ENCODE data around the gene APOO. TPM values are rescaled to one million over a fixed set of nuclear protein-coding genes. Genes with fewer than 3 reads are reported as not detected.
"Not testable (repeated sequence)": the region's sequence is repeated elsewhere in the genome, so short reads cannot be mapped to it uniquely, and the experiment has no call there.

APOO gene
- total RNA-seq, 6 experiments from 2014 or later, result 20.8 to 28.1 (median 23.3) TPM

GRCh38 chrX:23896981-23897380 is 10.8 kb downstream of the APOO start:
- Mint-ChIP-seq H3K4me3 (no peak overlapping the region), H3K27ac (no peak overlapping the region), H3K4me1 (ENCODE audit: low read depth) (peaks cover 10% of the 10 kb centered on the region), H3K27me3 (ENCODE audit: insufficient read depth) (no peaks in the 10 kb centered on the region), H3K9me3 (no peaks in the 10 kb centered on the region), H3K36me3 (ENCODE audit: low read depth) (no peaks in the 10 kb centered on the region)
- no peak for DNase-seq
- no peak for TF ChIP-seq CTCF (IDR thresholded peaks at IDR 0.05)

DNA sequence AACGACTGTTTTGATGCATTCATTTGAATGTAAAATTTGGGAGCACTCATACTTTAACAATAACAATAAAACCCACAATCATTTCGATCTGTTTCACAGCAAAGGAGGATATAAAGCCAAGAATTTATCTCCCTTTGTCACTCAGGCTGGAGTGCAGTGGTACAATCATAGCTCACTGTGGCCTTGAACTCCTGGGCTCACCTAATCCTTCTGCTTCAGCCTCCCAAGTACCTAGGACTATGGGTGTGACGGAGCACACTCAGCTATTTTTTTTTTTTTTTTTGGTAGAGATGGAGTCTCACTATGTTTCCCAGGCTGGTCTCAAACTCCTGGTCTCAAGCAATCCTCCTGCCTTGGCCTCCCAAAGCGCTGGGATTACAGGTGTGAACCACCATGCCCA is 11.2 kb downstream of the APOO start:
- H3K36me3 Mint-ChIP-seq (ENCODE audit: low read depth); H3K9me3 Mint-ChIP-seq; DNase-seq; H3K27ac Mint-ChIP-seq; H3K27me3 Mint-ChIP-seq (ENCODE audit: insufficient read depth); H3K4me3 Mint-ChIP-seq: not testable (repeated sequence)
- H3K4me1 Mint-ChIP-seq (ENCODE audit: low read depth), result peaks cover 10% of the 10 kb centered on the region

GRCh38 chrX:23894993-23895392 is 12.7 kb downstream of the APOO start:
- H3K9me3 Mint-ChIP-seq; H3K4me3 Mint-ChIP-seq; H3K27ac Mint-ChIP-seq; DNase-seq; H3K27me3 Mint-ChIP-seq (ENCODE audit: insufficient read depth); H3K36me3 Mint-ChIP-seq (ENCODE audit: low read depth): not testable (repeated sequence)
- peaks cover 23% of the 10 kb centered on the region for H3K4me1 Mint-ChIP-seq (ENCODE audit: low read depth)

DNA sequence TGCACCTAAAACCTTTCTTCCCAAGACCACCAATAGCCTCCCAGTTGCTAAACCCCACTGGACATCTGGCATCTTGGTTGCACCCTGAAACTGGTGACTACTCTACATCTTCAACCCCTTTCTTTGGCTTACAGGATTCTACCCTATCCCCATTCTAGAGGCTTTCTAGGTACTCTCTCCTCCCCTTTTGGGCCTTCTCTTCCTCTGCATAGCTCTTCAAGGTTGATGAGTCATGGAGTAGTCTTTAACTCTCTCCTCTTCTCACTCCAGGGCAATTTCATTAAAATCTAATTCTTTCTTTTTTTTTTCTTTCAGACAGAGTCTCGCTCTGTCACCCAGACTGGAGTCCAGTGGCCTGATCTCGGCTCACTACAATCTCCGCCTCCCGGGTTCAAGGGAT is 16.8 kb downstream of the APOO start:
- Mint-ChIP-seq H3K9me3 (no peaks in the 10 kb centered on the region), H3K27me3 (ENCODE audit: insufficient read depth) (no peaks in the 10 kb centered on the region), H3K4me3 (no peak overlapping the region; the same call in 1 of the 2 replicates), H3K4me1 (ENCODE audit: low read depth) (peaks cover 20% of the 10 kb centered on the region), H3K27ac (peak overlapping the region; percentile 60; the same call in 1 of the 2 replicates), H3K36me3 (ENCODE audit: low read depth) (no peaks in the 10 kb centered on the region)
- no peak for TF ChIP-seq CTCF (IDR thresholded peaks at IDR 0.05)
- DNase-seq, result no peak

DNA sequence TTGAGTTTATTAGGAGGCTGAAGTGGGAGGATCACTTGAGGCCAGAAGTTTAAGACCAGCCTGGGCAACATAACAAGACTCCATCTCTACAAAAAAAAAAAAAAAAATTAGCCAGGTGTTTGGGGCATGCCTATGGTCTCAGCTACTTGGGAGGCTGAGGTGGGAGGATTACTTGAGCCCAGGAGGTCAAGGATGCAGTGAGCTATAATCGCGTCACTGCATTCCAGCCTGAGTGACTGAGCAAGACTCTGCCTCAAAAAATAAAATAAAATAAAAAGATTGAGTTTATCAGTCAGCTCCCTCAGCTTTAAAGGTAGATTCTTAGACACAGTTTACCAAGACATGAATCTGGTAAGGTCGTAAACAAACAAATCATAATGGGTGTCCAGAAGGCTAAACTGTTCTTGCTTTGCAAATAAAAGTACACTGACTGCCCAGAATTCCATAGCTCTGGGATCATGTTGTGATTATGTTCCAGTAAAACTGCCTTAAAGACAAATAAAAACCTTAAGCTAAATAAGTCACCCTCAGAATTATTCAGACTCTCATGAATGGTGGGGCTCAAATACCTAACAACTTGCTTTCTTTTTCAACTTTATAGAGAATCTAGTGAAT is 18.7 kb downstream of the APOO start:
- DNase-seq, result peak; percentile 36
- Mint-ChIP-seq H3K27me3 (ENCODE audit: insufficient read depth) (no peaks in the 10 kb centered on the region), H3K36me3 (ENCODE audit: low read depth) (no peaks in the 10 kb centered on the region), H3K27ac (peak overlapping the region; percentile 83), H3K4me3 (peak overlapping the region; percentile 74; the same call in 1 of the 2 replicates), H3K9me3 (no peaks in the 10 kb centered on the region), H3K4me1 (ENCODE audit: low read depth) (peaks cover 37% of the 10 kb centered on the region)
- TF ChIP-seq CTCF (IDR thresholded peaks at IDR 0.05), result no peak

- Mint-ChIP-seq H3K4me1 (ENCODE audit: low read depth) (peaks cover 46% of the 10 kb centered on the region), H3K36me3 (ENCODE audit: low read depth) (no peaks in the 10 kb centered on the region), H3K9me3 (no peaks in the 10 kb centered on the region), H3K4me3 (no peak overlapping the region), H3K27ac (no peak overlapping the region), H3K27me3 (ENCODE audit: insufficient read depth) (no peaks in the 10 kb centered on the region)
- no peak for TF ChIP-seq CTCF (IDR thresholded peaks at IDR 0.05)
- no peak for DNase-seq
Observed at GRCh38 chrX:23887918-23888317, 19.8 kb downstream of the APOO start.

GRCh38 chrX:23887451-23887850 is 20.3 kb downstream of the APOO start:
- Mint-ChIP-seq H3K9me3 (no peaks in the 10 kb centered on the region), H3K27me3 (ENCODE audit: insufficient read depth) (no peaks in the 10 kb centered on the region), H3K36me3 (ENCODE audit: low read depth) (no peaks in the 10 kb centered on the region), H3K4me3 (no peak overlapping the region), H3K27ac (no peak overlapping the region), H3K4me1 (ENCODE audit: low read depth) (peaks cover 46% of the 10 kb centered on the region)
- no peak for DNase-seq
- no peak for TF ChIP-seq CTCF (IDR thresholded peaks at IDR 0.05)

Measured in HFFc6 (cell line).